ENCODE results near the gene C1orf56.

- no peak for TF ChIP-seq CTCF (IDR thresholded peaks at IDR 0.05)
- TF ChIP-seq POLR2AphosphoS5 (IDR thresholded peaks at IDR 0.05) = no peak
These were observed 8.0 kb upstream of the C1orf56 start for GRCh38 chr1:151039521-151039920.

Measured in prostate gland (tissue), 2 donors.